Activated gamma-delta T cell (primary cell): ENCODE data around the gene PPM1H.

Source experiments
- DNase-seq: peaks from one replicate; lab custom pipeline; 2025; lab: John Stamatoyannopoulos, UW

The PPM1H gene

GRCh38 chr12:62873826-62874448, 61.0 kb downstream of the PPM1H start:
- DNase-seq, result no peak

GRCh38 chr12:62873116-62873825, 61.7 kb downstream of the PPM1H start:
- DNase-seq, result no peak

GRCh38 chr12:62868820-62869219, 66.1 kb downstream of the PPM1H start:
- DNase-seq, result no peak

- no peak for DNase-seq
Observed at GRCh38 chr12:62866451-62867082, 68.4 kb downstream of the PPM1H start.

GRCh38 chr12:62865937-62866336, 69.0 kb downstream of the PPM1H start:
- DNase-seq, result no peak

- no peak for DNase-seq
Observed at GRCh38 chr12:62865065-62865464, 69.9 kb downstream of the PPM1H start.

- DNase-seq, result no peak
Observed at GRCh38 chr12:62862259-62862881, 72.6 kb downstream of the PPM1H start.

- no peak for DNase-seq
Observed at GRCh38 chr12:62861586-62861985, 73.4 kb downstream of the PPM1H start.

GRCh38 chr12:62860501-62861411, 74.2 kb downstream of the PPM1H start:
- DNase-seq, result no peak

- DNase-seq, result no peak
Observed at GRCh38 chr12:62860020-62860419, 74.9 kb downstream of the PPM1H start.

GRCh38 chr12:62859321-62859737, 75.6 kb downstream of the PPM1H start:
- no peak for DNase-seq

- DNase-seq, result no peak
Observed at GRCh38 chr12:62856454-62856853, 78.5 kb downstream of the PPM1H start.

- no peak for DNase-seq
Observed at GRCh38 chr12:62854024-62854423, 80.9 kb downstream of the PPM1H start.

- no peak for DNase-seq
Observed at GRCh38 chr12:62849398-62849797, 85.6 kb downstream of the PPM1H start.

GRCh38 chr12:62848418-62848817, 86.5 kb downstream of the PPM1H start:
- no peak for DNase-seq

GRCh38 chr12:62847709-62848108, 87.2 kb downstream of the PPM1H start:
- DNase-seq, result no peak

GRCh38 chr12:62846491-62846890, 88.5 kb downstream of the PPM1H start:
- DNase-seq, result no peak

- no peak for DNase-seq
Observed at GRCh38 chr12:62844915-62845314, 90.0 kb downstream of the PPM1H start.

- no peak for DNase-seq
Observed at GRCh38 chr12:62843716-62844115, 91.2 kb downstream of the PPM1H start.

- no peak for DNase-seq
Observed at GRCh38 chr12:62841846-62842245, 93.1 kb downstream of the PPM1H start.

- no peak for DNase-seq
Observed at GRCh38 chr12:62840806-62841205, 94.1 kb downstream of the PPM1H start.
